AG08395 (cell line): Measurements from ENCODE around the gene DOCK4.

ENCODE experiments used
- DNase-seq: peaks from one replicate; pipeline ENCODE4 v3.0.0; 2012; ENCODE audit warnings: mixed read lengths, low spot score

The DOCK4 gene

GRCh38 chr7:112108981-112109380, 97.2 kb downstream of the DOCK4 start:
- DNase-seq, result no peak

- no peak for DNase-seq
These were observed 100.3 kb downstream of the DOCK4 start for GRCh38 chr7:112105584-112106530.

DNA sequence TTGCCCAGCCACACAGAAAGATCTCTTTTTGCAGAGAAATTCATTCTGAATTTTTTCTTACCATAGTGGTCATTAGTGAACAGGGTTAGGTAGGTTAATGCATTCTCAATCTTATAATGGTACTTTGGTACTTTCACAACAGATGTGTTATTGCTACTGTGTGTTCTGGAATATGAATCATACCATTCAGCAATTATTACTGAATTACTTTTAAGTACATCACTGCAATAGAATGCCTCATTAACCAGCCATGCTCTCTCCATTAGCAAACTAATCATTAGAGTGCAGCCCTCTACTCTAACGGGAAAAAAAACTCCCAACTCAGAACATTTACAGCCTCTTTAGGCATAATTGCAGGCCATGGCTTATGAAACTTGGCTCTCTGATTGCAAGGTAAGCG, 102.1 kb downstream of the DOCK4 start:
- DNase-seq, result no peak

GRCh38 chr7:112103246-112103645, 103.0 kb downstream of the DOCK4 start:
- no peak for DNase-seq

DNA sequence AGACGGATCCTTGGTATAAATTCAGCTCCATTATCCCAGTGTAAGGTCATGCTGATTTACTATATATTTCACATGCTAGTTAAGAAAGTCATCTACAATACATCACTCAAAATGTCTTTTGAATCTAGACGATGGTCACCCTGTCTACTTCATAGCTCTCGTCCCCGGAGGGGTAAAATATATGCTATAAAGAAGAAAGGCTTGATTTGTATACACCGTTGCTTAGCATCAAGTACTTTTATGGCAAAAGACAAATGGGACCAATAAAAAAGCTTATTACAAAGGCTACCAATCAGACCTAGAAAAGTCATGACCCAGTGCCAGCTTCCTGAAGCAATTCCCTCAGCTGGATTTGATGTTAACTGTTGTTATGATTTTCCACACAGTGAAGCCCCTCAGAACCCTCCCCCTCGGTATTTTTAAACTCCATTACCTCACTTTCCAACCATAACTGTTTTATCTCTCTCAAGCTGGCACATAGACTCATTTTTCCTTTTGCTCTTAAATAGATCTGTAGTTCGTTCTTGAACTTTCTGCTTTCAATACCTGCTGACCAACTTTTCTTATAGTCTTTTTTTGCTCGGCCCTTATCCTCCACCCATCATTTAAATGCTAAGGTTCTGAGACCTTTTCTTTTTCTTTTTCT, 104.9 kb downstream of the DOCK4 start:
- DNase-seq, result no peak

DNA sequence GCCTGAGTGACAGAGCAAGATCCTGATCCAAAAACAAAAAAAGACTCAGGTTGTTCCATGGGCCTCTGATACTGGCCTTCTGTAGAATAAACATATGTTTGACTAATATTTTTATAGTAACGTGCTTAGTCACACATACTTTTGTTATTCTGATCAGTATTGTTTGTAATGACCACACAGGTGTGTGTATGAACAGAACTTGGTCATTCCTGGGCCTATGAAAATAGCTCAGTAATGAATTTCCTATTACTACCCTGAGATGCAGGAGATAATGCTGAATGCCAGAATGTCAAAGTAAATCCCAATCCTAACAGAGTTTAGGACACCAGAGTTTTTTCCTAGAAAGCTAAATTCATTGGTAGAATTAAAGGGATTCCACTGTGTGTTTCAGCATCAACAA, 108.7 kb downstream of the DOCK4 start:
- no peak for DNase-seq

GRCh38 chr7:112093409-112093808, 112.8 kb downstream of the DOCK4 start:
- DNase-seq, result no peak

GRCh38 chr7:112092709-112093395, 113.3 kb downstream of the DOCK4 start:
- DNase-seq, result no peak

- no peak for DNase-seq
These were observed 113.9 kb downstream of the DOCK4 start for GRCh38 chr7:112092306-112092705.

DNA sequence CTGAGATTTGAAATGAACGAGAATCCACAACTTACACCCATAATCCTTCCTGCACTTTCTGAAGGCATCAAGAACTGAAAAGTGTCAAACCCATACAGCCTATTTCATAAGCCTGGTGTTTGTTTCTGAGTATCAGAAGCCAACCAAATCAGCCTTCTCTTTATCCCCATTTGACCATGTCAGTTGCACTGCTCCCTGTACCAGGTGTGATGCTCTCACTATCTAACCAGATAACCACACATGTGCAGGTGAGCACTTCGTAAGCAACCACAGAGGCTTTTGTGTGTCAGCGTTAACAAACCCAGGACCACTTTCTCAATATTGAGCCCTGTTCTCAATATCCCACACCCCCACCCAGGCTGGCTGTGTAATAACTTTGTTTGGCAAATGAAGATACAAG, 114.4 kb downstream of the DOCK4 start:
- DNase-seq, result no peak

DNA sequence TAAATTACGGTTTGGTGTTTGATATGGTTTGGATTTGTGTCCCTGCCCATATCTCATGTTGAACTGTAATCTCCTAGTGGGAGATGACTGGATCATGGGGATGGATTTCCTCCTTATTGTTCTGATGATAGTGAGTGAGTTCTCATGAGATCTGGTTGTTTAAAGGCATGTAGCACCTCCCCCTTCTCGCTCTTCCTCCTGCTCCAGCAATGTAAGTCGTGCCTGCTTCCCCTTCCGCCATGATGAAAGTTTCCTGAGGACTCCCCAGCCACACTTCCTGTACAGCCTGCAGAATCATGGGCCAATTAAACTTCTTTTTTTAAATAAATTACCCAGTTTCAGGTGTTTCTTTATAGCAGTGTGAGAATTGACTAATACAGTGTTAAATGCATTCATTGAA, 116.6 kb downstream of the DOCK4 start:
- no peak for DNase-seq

- no peak for DNase-seq
These were observed 117.6 kb downstream of the DOCK4 start for GRCh38 chr7:112088484-112089016.

GRCh38 chr7:112086496-112087254, 119.5 kb downstream of the DOCK4 start:
- no peak for DNase-seq

- no peak for DNase-seq
These were observed 121.7 kb downstream of the DOCK4 start for GRCh38 chr7:112084520-112084971.

GRCh38 chr7:112083776-112084355, 122.3 kb downstream of the DOCK4 start:
- DNase-seq, result no peak

- no peak for DNase-seq
These were observed 123.9 kb downstream of the DOCK4 start for GRCh38 chr7:112082306-112082705.

- no peak for DNase-seq
These were observed 124.4 kb downstream of the DOCK4 start for GRCh38 chr7:112081778-112082177.

GRCh38 chr7:112080978-112081377, 125.2 kb downstream of the DOCK4 start:
- DNase-seq, result no peak

DNA sequence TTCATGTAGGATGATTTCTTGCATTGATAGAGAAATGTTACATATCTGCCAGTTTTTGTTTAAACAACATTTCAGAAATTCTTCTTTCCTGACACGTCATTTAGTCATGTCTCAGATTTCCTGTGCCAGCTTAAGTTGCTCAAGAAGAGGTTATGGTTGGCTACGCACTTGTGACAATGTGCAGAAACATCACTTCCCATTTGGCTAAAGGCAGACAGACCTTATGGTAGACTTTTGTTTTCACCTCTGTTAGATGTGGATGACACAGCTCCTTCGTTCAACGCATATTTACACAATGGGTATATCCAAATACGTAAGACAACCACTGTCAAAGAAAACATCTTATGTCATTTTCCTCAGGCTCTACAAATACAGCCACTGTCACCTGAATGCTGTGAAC, 125.8 kb downstream of the DOCK4 start:
- peak; percentile 57 for DNase-seq

DNA sequence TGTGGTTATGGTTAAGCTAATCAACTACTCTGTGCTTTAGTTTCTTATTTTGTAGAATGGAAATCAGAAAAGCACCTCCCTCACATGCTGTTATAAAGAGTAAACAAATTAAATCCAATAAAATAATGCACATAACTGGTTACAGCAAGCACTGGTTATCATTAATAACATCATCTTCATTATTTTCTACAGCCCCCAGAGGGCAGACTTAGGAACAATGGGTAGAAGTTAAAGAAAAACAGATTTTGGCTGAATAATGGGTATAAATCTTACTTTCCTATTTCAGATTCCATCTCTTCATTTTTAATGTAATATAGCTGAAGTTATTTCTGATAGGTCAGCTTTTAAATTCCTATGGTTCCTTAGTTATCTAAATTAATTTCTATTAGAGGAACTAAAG, 126.5 kb downstream of the DOCK4 start:
- no peak for DNase-seq

DNA sequence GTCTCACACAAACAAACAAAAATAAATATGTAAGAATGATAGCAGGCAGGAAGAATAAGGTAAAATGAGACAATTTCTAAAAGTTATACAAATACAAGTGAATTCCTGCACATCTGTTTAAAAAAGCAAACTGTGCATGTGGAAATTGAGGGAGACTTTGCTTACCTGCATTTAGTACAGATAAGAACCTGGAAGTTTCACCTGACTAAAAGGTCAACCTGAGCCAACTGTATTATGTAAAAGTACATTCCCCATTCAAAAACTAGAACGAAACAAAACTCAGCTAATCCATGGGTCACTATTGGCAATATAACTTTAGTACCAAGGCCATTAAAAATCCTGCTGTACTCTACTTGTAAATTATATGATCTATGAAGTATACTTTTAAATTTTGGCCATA, 127.1 kb downstream of the DOCK4 start:
- DNase-seq, result no peak
